ENCODE results near the gene SPOPL.

Gene SPOPL

DNA sequence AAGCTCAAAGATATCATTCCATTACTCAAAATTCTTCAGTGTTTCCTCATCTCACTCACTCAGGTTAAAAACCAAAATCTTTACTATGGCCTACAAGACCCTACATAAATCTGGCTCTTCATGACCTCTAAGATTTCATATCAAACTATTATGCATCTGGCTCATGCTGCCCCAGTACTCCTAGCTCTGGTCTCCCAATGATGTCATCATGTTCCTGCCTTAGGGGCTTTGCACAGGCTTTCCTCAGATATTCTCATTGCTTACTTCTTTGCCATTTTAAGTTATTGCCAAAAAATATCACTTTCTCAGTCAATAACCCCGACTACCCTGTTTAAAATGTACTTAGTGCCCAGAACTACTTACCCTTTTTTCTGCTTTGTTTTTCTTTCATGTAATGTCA, 33.0 kb upstream of the SPOPL start:
- H3K27me3 ChIP-seq (ENCODE audit: low read length): no peaks in the 10 kb centered on the region
- no peaks in the 10 kb centered on the region for H3K9me2 ChIP-seq (replicated peaks; ENCODE audit: insufficient read depth, low read length)
- no peak overlapping the region for H2AFZ ChIP-seq (ENCODE audit: low read depth, low read length, severe bottlenecking)
- no peaks in the 10 kb centered on the region for H3K79me2 ChIP-seq (ENCODE audit: insufficient read depth, low read length)
- no peak overlapping the region for H3K4me3 ChIP-seq (ENCODE audit: insufficient read depth, low read length, poor library complexity, severe bottlenecking)
- no peaks in the 10 kb centered on the region for H3F3A ChIP-seq (ENCODE audit: insufficient read depth)
- H3K36me3 ChIP-seq (ENCODE audit: low read length): no peaks in the 10 kb centered on the region
- no peak overlapping the region for H3K9ac ChIP-seq (ENCODE audit: low read length)
- TF ChIP-seq EZH2phosphoT487 (conservative IDR thresholded peaks at IDR 0.05; ENCODE audit: low read length): no peak
- TF ChIP-seq, protein P1, sequence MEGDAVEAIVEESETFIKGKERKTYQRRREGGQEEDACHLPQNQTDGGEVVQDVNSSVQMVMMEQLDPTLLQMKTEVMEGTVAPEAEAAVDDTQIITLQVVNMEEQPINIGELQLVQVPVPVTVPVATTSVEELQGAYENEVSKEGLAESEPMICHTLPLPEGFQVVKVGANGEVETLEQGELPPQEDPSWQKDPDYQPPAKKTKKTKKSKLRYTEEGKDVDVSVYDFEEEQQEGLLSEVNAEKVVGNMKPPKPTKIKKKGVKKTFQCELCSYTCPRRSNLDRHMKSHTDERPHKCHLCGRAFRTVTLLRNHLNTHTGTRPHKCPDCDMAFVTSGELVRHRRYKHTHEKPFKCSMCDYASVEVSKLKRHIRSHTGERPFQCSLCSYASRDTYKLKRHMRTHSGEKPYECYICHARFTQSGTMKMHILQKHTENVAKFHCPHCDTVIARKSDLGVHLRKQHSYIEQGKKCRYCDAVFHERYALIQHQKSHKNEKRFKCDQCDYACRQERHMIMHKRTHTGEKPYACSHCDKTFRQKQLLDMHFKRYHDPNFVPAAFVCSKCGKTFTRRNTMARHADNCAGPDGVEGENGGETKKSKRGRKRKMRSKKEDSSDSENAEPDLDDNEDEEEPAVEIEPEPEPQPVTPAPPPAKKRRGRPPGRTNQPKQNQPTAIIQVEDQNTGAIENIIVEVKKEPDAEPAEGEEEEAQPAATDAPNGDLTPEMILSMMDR (IDR thresholded peaks at IDR 0.05; ENCODE audit: insufficient read depth, low read length, poor library complexity, severe bottlenecking): no peak
- no peaks in the 10 kb centered on the region for H4K20me1 ChIP-seq (ENCODE audit: low read depth, low read length)
- H3K27ac ChIP-seq (ENCODE audit: low read depth, low read length): no peak overlapping the region
- no peaks in the 10 kb centered on the region for H3K9me3 ChIP-seq (ENCODE audit: insufficient read depth, low read length)
- no peak overlapping the region for H3K4me2 ChIP-seq (ENCODE audit: low read depth, low read length, poor library complexity, severe bottlenecking)

GRCh38 chr2:138469411-138469810, 32.2 kb upstream of the SPOPL start:
- Histone ChIP-seq H3K9me3 (ENCODE audit: insufficient read depth, low read length) (no peaks in the 10 kb centered on the region), H3K36me3 (ENCODE audit: low read length) (no peaks in the 10 kb centered on the region), H3K4me2 (ENCODE audit: low read depth, low read length, poor library complexity, severe bottlenecking) (no peak overlapping the region), H3K79me2 (ENCODE audit: insufficient read depth, low read length) (no peaks in the 10 kb centered on the region), H3F3A (ENCODE audit: insufficient read depth) (no peaks in the 10 kb centered on the region), H3K9ac (ENCODE audit: low read length) (no peak overlapping the region), H3K4me3 (ENCODE audit: insufficient read depth, low read length, poor library complexity, severe bottlenecking) (no peak overlapping the region), H2AFZ (ENCODE audit: low read depth, low read length, severe bottlenecking) (no peak overlapping the region), H3K27me3 (ENCODE audit: low read length) (no peaks in the 10 kb centered on the region), H3K27ac (ENCODE audit: low read depth, low read length) (no peak overlapping the region), H4K20me1 (ENCODE audit: low read depth, low read length) (no peaks in the 10 kb centered on the region), H3K9me2 (replicated peaks; ENCODE audit: insufficient read depth, low read length) (no peaks in the 10 kb centered on the region)
- no peak for TF ChIP-seq EZH2phosphoT487 (conservative IDR thresholded peaks at IDR 0.05; ENCODE audit: low read length)
- TF ChIP-seq, protein P1 (IDR thresholded peaks at IDR 0.05; ENCODE audit: insufficient read depth, low read length, poor library complexity, severe bottlenecking): no peak

DNA sequence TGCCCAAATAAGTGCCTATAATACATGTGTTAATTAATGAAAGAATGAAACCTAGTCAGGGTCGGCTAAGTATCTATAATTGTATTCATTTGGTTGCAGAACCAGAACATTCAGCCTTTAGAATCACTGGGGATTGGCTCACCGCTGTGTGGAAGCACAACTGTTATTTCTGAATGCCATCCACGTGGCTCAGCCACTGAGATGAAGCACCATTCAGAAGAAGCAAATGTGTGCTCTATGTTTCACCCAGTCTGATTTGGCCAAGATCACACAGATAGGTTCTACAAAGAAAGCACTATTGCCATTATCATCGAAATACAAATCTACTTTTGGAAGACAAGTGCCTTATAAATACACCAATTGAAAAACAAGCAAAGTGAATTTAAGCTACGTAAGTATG, 30.6 kb upstream of the SPOPL start:
- Histone ChIP-seq H3K27ac (ENCODE audit: low read depth, low read length) (no peak overlapping the region), H3K4me3 (ENCODE audit: insufficient read depth, low read length, poor library complexity, severe bottlenecking) (no peak overlapping the region), H3K4me2 (ENCODE audit: low read depth, low read length, poor library complexity, severe bottlenecking) (no peak overlapping the region), H3K9me2 (replicated peaks; ENCODE audit: insufficient read depth, low read length) (no peaks in the 10 kb centered on the region), H3K9ac (ENCODE audit: low read length) (no peak overlapping the region), H3K36me3 (ENCODE audit: low read length) (no peaks in the 10 kb centered on the region), H3F3A (ENCODE audit: insufficient read depth) (no peaks in the 10 kb centered on the region), H3K27me3 (ENCODE audit: low read length) (no peaks in the 10 kb centered on the region), H2AFZ (ENCODE audit: low read depth, low read length, severe bottlenecking) (no peak overlapping the region), H4K20me1 (ENCODE audit: low read depth, low read length) (no peaks in the 10 kb centered on the region), H3K79me2 (ENCODE audit: insufficient read depth, low read length) (no peaks in the 10 kb centered on the region), H3K9me3 (ENCODE audit: insufficient read depth, low read length) (no peaks in the 10 kb centered on the region)
- TF ChIP-seq EZH2phosphoT487 (conservative IDR thresholded peaks at IDR 0.05; ENCODE audit: low read length): no peak
- TF ChIP-seq, protein P1 (IDR thresholded peaks at IDR 0.05; ENCODE audit: insufficient read depth, low read length, poor library complexity, severe bottlenecking): no peak
